Lung (tissue), 12 donors: Measurements from ENCODE around the gene NEUROD1. TPM values are rescaled to one million over a fixed set of nuclear protein-coding genes. Genes with fewer than 3 reads are reported as not detected.

Experiments
- ATAC-seq: fragments of 200-7000 bp; cut with Tn5 transposase; one replicate; pipeline ENCODE4 v1.9.1; 2020; ENCODE audit warnings: moderate number of reproducible peaks; ENCODE audit not compliant: insufficient read depth, low FRiP score
- DNase-seq, 3 donors: peaks; one replicate each; pipeline ENCODE4 v3.0.0-alpha.2; 2013 to 2017
- H3K27ac ChIP-seq, 2 donors: one replicate each; pipeline ENCODE4 v1.5.1; 2013; ENCODE audit warnings: mild to moderate bottlenecking in 2 of 2, moderate library complexity in 2 of 2, control low read depth in 1 of 2, inconsistent platforms in 1 of 2, low read depth in 1 of 2, low read length in 1 of 2
- H3K27me3 ChIP-seq, 3 donors: one replicate each; pipeline ENCODE4 v1.5.1; 2013; ENCODE audit warnings: low read length in 2 of 3; ENCODE audit not compliant: control insufficient read depth in 3 of 3, insufficient read depth in 3 of 3
- H3K36me3 ChIP-seq, 4 donors: one replicate each; pipeline ENCODE4 v1.5.1; 2013; ENCODE audit warnings: low read length in 4 of 4, mild to moderate bottlenecking in 1 of 4, moderate library complexity in 1 of 4; ENCODE audit not compliant: control insufficient read depth in 4 of 4, insufficient read depth in 4 of 4
- H3K4me1 ChIP-seq, 5 donors: one replicate each; pipeline ENCODE4 v1.5.1; 2013; ENCODE audit warnings: low read length in 5 of 5, mild to moderate bottlenecking in 2 of 5, moderate library complexity in 1 of 5; ENCODE audit not compliant: control insufficient read depth in 5 of 5, insufficient read depth in 5 of 5
- H3K4me3 ChIP-seq: one replicate; pipeline ENCODE4 v1.5.1; 2013; ENCODE audit warnings: mild to moderate bottlenecking, control low read depth, moderate library complexity
- H3K9ac ChIP-seq, 2 donors: one replicate each; pipeline ENCODE4 v1.5.1; 2013; ENCODE audit warnings: low read length in 2 of 2, control low read depth in 1 of 2; ENCODE audit not compliant: insufficient read depth in 1 of 2
- H3K9me3 ChIP-seq, 4 donors: one replicate each; pipeline ENCODE4 v1.5.1; 2013; ENCODE audit warnings: low read length in 3 of 4, mild to moderate bottlenecking in 1 of 4, moderate library complexity in 1 of 4; ENCODE audit not compliant: control insufficient read depth in 4 of 4, insufficient read depth in 3 of 4
- WGBS, 2 donors: extraction: QIAGEN DNeasy Blood & Tissue Kit; methylation state at CpG; one replicate each; pipeline ENCODE4 v1.1.7; 2013; 5-methylcytosine and 5-hydroxymethylcytosine counted together
- polyA plus RNA-seq, 2 donors: library from polyadenylated mRNA; stranded (reverse); fragments of 200-250 nt; gene quantifications; one replicate each; pipeline ENCODE4 v1.2.1, GENCODE V29; 2013
- total RNA-seq, 2 donors: library from RNA; depleted of rRNA in 1 of 2; stranded (reverse); fragments of >200 nt in 1 of 2; gene quantifications; one replicate each; pipeline ENCODE4 v1.2.1, GENCODE V29; 2014 to 2021
- TF ChIP-seq, protein P1 (sequence below): IDR thresholded peaks from 2 replicates; pipeline ENCODE4 v1.5.1; 2012; ENCODE audit warnings: mild to moderate bottlenecking; ENCODE audit errors: control extremely low read depth, extremely low read depth
- donor health status: control.
- donor health status: control.
- donor health status: Bipolar disorder and iron deficiency.
- donor health status: healthy.
- donor health status: DM: yes; HTN: yes; CAD: no.

NEUROD1 gene
- total and polyA plus RNA-seq, 4 donors: 0.82 TPM; not detected in 3

DNA sequence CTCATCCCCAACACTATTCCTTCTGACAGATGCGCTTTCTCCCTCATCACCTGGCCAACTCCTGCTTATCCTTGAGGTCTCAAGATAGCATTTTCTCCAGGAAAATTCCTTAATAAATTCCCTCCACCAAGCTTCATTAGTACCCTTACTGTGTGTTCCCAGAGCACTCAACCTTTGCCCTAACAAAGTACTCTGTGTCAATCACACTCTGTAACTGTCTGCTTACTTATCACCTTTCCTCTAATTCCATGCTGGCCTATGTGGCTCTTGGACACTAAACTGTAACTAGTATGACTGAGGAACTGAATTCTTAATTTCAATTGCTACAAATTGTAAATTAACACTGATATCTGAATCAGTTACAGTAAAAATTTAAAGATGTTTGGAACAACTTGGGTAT is 17.9 kb upstream of the NEUROD1 start:
- H3K27me3 ChIP-seq: no peaks in the 10 kb centered on the region
- DNase-seq (no peak), ATAC-seq (no peak)
- no peaks in the 10 kb centered on the region for H3K36me3 ChIP-seq
- WGBS, 2 donors: 89 to 100% methylated on average over 1 of the region's 1 CpG
- no peak overlapping the region for H3K9ac ChIP-seq
- no peak overlapping the region for H3K4me3 ChIP-seq
- TF ChIP-seq, protein P1, sequence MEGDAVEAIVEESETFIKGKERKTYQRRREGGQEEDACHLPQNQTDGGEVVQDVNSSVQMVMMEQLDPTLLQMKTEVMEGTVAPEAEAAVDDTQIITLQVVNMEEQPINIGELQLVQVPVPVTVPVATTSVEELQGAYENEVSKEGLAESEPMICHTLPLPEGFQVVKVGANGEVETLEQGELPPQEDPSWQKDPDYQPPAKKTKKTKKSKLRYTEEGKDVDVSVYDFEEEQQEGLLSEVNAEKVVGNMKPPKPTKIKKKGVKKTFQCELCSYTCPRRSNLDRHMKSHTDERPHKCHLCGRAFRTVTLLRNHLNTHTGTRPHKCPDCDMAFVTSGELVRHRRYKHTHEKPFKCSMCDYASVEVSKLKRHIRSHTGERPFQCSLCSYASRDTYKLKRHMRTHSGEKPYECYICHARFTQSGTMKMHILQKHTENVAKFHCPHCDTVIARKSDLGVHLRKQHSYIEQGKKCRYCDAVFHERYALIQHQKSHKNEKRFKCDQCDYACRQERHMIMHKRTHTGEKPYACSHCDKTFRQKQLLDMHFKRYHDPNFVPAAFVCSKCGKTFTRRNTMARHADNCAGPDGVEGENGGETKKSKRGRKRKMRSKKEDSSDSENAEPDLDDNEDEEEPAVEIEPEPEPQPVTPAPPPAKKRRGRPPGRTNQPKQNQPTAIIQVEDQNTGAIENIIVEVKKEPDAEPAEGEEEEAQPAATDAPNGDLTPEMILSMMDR: no peak
- peaks cover 0 to 3% (median 0%) of the 10 kb centered on the region in 4 donors for H3K9me3 ChIP-seq
- no peak overlapping the region for H3K27ac ChIP-seq
- no peaks in the 10 kb centered on the region for H3K4me1 ChIP-seq

DNA sequence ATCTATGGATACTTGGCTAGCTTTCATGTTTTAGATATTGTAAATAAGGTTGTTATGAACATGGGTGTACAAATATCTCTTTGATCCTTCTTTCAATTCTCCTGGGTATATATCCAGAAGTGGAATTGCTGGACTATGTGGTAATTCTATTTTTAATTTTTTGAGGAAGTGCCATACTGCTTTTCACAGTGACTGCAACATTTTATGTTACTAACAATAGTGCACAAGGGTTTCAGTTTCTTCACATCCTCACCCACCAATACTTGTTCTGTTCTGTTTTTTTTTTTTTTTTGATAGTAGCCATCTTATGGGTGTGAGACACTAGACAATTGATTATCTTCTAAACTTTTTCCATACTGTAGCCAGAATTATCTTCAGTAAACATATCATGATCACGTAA is 17.3 kb upstream of the NEUROD1 start:
- H3K27ac ChIP-seq: no peak overlapping the region
- no peak overlapping the region for H3K9ac ChIP-seq
- no peaks in the 10 kb centered on the region for H3K36me3 ChIP-seq
- peaks cover 0 to 1% (median 0%) of the 10 kb centered on the region in 4 donors for H3K9me3 ChIP-seq
- 70 to 75% methylated on average over 1 of the region's 1 CpG for WGBS, 2 donors
- DNase-seq: no peak
- ATAC-seq: no peak
- no peaks in the 10 kb centered on the region for H3K27me3 ChIP-seq
- TF ChIP-seq, protein P1: no peak
- no peak overlapping the region for H3K4me3 ChIP-seq
- H3K4me1 ChIP-seq: no peaks in the 10 kb centered on the region

DNA sequence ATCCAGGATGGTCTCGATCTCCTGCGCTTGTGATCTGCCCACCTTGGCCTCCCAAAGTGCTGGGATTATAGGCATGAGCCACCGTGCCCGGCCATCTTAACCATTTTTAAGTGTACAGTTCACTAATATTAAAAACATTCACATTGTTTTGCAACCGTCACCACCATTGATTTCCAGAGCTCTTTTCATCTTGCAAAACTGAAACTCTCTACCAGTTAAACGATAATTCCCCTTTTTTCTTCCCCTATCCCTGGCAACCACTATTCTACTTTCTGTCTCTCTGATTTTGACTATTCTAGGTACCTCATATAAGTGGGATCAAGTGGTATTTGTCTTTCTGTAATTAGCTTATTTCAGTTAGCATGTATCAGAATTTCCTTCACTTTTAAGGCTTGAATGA is 16.8 kb upstream of the NEUROD1 start:
- Histone ChIP-seq H3K27ac (no peak overlapping the region), H3K9ac (no peak overlapping the region), H3K27me3 (no peaks in the 10 kb centered on the region), H3K4me1 (no peaks in the 10 kb centered on the region), H3K4me3 (no peak overlapping the region), H3K36me3 (no peaks in the 10 kb centered on the region), H3K9me3 (no peaks in the 10 kb centered on the region)
- no peak for DNase-seq
- TF ChIP-seq, protein P1: no peak
- 46 to 75% methylated on average over 6 of the region's 6 CpGs for WGBS, 2 donors
- ATAC-seq: no peak

DNA sequence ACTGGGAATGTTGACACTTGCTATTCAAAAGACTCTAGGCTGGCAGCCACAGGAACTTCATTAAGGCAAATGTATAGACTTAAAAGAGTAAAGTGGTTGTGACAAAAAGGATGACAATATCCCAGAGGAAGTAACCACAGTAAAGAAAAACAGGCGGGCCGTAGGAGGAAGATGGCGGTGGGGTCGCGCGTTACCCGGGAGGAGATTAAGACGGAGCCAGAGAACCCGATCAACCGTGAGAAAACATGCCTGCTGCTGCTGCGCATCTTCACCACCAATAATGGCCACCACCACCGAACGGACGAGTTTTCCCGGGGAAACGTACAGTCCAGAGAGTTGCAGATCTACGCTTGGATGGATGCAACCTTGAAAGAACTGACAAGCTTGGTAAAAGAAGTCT is 14.0 kb upstream of the NEUROD1 start:
- ATAC-seq: no peak

More for the DNA sequence above, 14.0 kb upstream of the NEUROD1 start:
- Histone ChIP-seq H3K4me3 (no peak overlapping the region), H3K9ac (no peak overlapping the region), H3K4me1 (no peaks in the 10 kb centered on the region), H3K27ac (no peak overlapping the region), H3K9me3 (no peaks in the 10 kb centered on the region), H3K36me3 (no peaks in the 10 kb centered on the region), H3K27me3 (peaks cover 0 to 2% (median 2%) of the 10 kb centered on the region in 3 donors)
- DNase-seq: no peak
- TF ChIP-seq, protein P1: no peak
- 94 to 97% methylated on average over 17 of the region's 17 CpGs for WGBS, 2 donors
